ENCODE measurements around the gene SFXN5. TPM values are rescaled to one million over a fixed set of nuclear protein-coding genes. Genes with fewer than 3 reads are reported as not detected.

The SFXN5 gene
- total and polyA plus RNA-seq, 2 donors (not counting 3 experiments of a cell fraction or from before 2014, with no cell fraction given) = 18.7 to 28.6 TPM

DNA sequence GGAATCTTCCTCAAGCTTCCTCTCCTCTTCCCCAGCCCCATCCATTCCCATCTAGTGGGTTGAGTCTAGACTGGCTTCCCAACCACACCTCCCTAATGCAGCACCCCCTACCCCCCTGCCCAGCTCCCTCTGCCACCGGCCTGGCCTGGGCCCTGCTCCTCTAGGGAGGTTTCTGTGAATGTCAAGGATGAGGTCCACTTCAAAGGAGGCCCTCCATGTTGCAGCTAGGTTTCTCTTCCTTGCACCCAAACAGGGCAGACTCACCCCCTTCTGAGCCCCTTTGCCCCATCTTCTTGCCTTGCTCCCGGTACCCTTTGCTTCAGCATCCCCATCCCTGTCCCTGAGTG lies 135.9 kb downstream of the SFXN5 start:
- TF ChIP-seq EZH2 (IDR thresholded peaks at IDR 0.05; ENCODE audit: borderline replicate concordance, low read depth, low read length, severe bottlenecking) = no peak
- TF ChIP-seq, protein P1, sequence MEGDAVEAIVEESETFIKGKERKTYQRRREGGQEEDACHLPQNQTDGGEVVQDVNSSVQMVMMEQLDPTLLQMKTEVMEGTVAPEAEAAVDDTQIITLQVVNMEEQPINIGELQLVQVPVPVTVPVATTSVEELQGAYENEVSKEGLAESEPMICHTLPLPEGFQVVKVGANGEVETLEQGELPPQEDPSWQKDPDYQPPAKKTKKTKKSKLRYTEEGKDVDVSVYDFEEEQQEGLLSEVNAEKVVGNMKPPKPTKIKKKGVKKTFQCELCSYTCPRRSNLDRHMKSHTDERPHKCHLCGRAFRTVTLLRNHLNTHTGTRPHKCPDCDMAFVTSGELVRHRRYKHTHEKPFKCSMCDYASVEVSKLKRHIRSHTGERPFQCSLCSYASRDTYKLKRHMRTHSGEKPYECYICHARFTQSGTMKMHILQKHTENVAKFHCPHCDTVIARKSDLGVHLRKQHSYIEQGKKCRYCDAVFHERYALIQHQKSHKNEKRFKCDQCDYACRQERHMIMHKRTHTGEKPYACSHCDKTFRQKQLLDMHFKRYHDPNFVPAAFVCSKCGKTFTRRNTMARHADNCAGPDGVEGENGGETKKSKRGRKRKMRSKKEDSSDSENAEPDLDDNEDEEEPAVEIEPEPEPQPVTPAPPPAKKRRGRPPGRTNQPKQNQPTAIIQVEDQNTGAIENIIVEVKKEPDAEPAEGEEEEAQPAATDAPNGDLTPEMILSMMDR (IDR thresholded peaks at IDR 0.05; ENCODE audit: extremely low read depth in 1 of 2, insufficient read depth in 1 of 2, low read depth in 1 of 2, low read length in 2 of 2) = no peak
- DNase-seq (ENCODE audit: low read depth, low spot score) = no peak
- Histone ChIP-seq H3K9me3 (replicated peaks; ENCODE audit: control insufficient read depth, insufficient read depth, low read length) (no peaks in the 10 kb centered on the region), H3K79me2 (ENCODE audit: control insufficient read depth, insufficient read depth, low read length) (no peaks in the 10 kb centered on the region), H3K9ac (replicated peaks; ENCODE audit: extremely low read depth, insufficient read depth, low read length) (no peak overlapping the region), H4K20me1 (replicated peaks; ENCODE audit: control insufficient read depth, extremely low read depth, insufficient read depth, low read length) (no peaks in the 10 kb centered on the region), H3K9me1 (replicated peaks; ENCODE audit: control insufficient read depth, extremely low read depth, insufficient read depth, low read length) (no peaks in the 10 kb centered on the region), H3K4me1 (ENCODE audit: control insufficient read depth, extremely low read depth, insufficient read depth, low read length) (no peaks in the 10 kb centered on the region), H3K27ac (ENCODE audit: insufficient read depth, low read depth, low read length) (no peak overlapping the region), H3K27me3 (ENCODE audit: control insufficient read depth in 2 of 2, insufficient read depth in 2 of 2, low read length in 2 of 2) (peaks cover 0 to 14% of the 10 kb centered on the region in 2 experiments), H2AFZ (ENCODE audit: low read depth, low read length) (no peak overlapping the region), H3K4me2 (ENCODE audit: insufficient read depth, low read length) (no peak overlapping the region), H3K36me3 (ENCODE audit: control insufficient read depth in 2 of 2, extremely low read depth in 1 of 2, insufficient read depth in 2 of 2, low read length in 2 of 2) (no peaks in the 10 kb centered on the region), H3K4me3 (replicated peaks in 1 of 3; ENCODE audit: insufficient read depth in 1 of 3, low read depth in 1 of 3, low read length in 3 of 3) (no peak overlapping the region)
- POLR2A ChIA-PET = no interaction called here
- intact Hi-C loops (cut with micrococcal nuclease) (loop anchor here (1.0 kb wide), 1 partner anchor 42 kb away; no protein-coding TSS in a partner anchor), dilution Hi-C loops (cut with MboI; ENCODE audit: extremely low pct_ligation_motif_present, low sequenced_read_pairs) (no loop called here)
- no peak for FAIRE-seq
- CTCF ChIA-PET = interaction anchor here (0.8 to 1.2 kb wide), 3 partner anchors 9 to 42 kb away, joined by 5 to 9 read pairs (median 6); no protein-coding TSS in a partner anchor
- no TSS peak for BruUV-seq (replicated peaks)

DNA sequence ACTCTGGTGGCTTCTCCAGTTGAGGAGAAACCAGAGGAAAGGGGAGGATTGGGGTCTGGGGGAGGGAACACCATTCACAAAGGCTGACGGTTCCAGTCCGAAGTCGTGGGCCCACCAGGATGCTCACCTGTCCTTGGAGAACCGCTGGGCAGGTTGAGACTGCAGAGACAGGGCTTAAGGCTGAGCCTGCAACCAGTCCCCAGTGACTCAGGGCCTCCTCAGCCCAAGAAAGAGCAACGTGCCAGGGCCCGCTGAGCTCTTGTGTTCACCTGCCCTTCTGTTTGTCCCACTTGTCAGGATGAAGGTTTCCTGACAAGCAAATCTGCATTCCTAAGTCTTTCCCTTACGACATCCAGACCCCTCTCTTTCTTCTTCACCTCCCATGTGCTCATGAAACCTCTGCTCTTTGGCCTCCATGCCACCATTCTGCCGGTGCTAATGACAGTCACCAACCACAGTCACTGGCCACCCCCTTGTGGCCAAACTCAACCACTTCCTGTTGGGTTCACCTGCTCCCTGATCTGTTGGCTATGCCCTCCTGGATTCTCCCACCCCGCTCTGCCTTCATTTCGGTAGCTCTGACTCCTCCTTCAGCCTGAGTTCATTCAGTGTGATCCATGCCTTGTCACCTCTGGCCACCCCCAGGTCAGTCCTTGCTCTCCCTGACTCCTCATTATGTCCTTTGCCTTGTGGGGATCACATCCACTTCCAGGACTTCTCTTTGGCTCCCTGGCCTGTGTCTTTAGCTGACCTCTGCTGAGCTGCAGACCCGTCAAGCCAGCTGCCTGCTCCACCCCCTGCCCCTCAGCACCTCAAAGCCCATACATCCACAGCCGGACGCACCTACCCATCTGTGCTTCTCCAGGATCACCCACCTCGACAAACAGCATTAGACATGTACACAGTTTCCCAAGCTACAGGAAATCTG lies 136.6 kb downstream of the SFXN5 start:
- Histone ChIP-seq H4K20me1 (replicated peaks; ENCODE audit: control insufficient read depth, extremely low read depth, insufficient read depth, low read length) (no peaks in the 10 kb centered on the region), H3K4me3 (replicated peaks in 1 of 3; ENCODE audit: insufficient read depth in 1 of 3, low read depth in 1 of 3, low read length in 3 of 3) (no peak overlapping the region), H3K36me3 (ENCODE audit: control insufficient read depth in 2 of 2, extremely low read depth in 1 of 2, insufficient read depth in 2 of 2, low read length in 2 of 2) (no peaks in the 10 kb centered on the region), H3K4me1 (ENCODE audit: control insufficient read depth, extremely low read depth, insufficient read depth, low read length) (no peaks in the 10 kb centered on the region), H2AFZ (ENCODE audit: low read depth, low read length) (no peak overlapping the region), H3K4me2 (ENCODE audit: insufficient read depth, low read length) (no peak overlapping the region), H3K27ac (ENCODE audit: insufficient read depth, low read depth, low read length) (no peak overlapping the region), H3K9me1 (replicated peaks; ENCODE audit: control insufficient read depth, extremely low read depth, insufficient read depth, low read length) (no peaks in the 10 kb centered on the region), H3K79me2 (ENCODE audit: control insufficient read depth, insufficient read depth, low read length) (no peaks in the 10 kb centered on the region), H3K9me3 (replicated peaks; ENCODE audit: control insufficient read depth, insufficient read depth, low read length) (no peaks in the 10 kb centered on the region), H3K9ac (replicated peaks; ENCODE audit: extremely low read depth, insufficient read depth, low read length) (no peak overlapping the region), H3K27me3 (ENCODE audit: control insufficient read depth in 2 of 2, insufficient read depth in 2 of 2, low read length in 2 of 2) (peaks cover 6 to 20% of the 10 kb centered on the region in 2 experiments)
- CTCF ChIA-PET = interaction anchor here (0.8 to 4.1 kb wide), 4 partner anchors 9 to 42 kb away, joined by 5 to 26 read pairs (median 8); no protein-coding TSS in a partner anchor
- intact Hi-C loops (cut with micrococcal nuclease) = loop anchor here (1.0 kb wide), 1 partner anchor 42 kb away; no protein-coding TSS in a partner anchor
- BruUV-seq (replicated peaks) = no TSS peak
- dilution Hi-C loops (cut with MboI; ENCODE audit: extremely low pct_ligation_motif_present, low sequenced_read_pairs) = no loop called here
- DNase-seq (ENCODE audit: low read depth, low spot score) (no peak), FAIRE-seq (no peak)
- POLR2A ChIA-PET = no interaction called here
- TF ChIP-seq EZH2 (IDR thresholded peaks at IDR 0.05; ENCODE audit: borderline replicate concordance, low read depth, low read length, severe bottlenecking) = no peak
- TF ChIP-seq, protein P1 (IDR thresholded peaks at IDR 0.05; ENCODE audit: extremely low read depth in 1 of 2, insufficient read depth in 1 of 2, low read depth in 1 of 2, low read length in 2 of 2) = peak in 1 of 2 donors; percentile 8
